ENCODE results near the gene ACVR1B.

DNA sequence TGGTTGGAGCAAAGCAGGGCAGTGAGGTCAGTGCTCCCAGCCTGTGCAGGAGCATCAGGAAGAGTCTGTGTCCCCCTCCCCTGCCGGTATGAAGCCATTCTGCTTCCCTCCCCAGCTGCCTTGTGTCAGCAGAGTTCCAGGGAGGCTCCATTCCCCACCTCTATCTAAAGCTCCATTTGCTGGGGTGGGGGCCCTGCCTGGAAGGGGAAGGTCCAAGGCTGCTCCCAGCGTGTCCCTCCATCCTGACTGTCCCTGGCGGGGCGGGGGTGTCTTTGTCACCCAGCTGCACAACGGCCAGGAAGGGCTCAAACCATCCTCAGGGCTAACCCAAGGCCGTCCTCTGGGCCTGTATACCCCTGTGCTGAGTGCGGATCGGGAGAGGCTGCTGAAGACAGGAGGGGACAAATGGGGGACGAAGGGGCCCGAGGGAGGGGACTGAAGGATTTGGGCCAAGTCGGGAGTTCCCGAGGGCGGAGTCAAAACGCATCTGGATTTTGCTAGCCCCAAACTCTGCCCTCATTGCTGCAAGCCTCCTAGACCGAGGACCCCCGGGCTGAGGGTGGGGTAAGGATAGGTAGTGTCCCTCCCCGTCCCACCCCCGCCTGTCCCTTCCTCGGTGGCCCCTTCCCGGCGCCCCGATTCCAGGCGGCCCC is 44.9 kb upstream of the ACVR1B start:
- TF ChIP-seq, protein P1, sequence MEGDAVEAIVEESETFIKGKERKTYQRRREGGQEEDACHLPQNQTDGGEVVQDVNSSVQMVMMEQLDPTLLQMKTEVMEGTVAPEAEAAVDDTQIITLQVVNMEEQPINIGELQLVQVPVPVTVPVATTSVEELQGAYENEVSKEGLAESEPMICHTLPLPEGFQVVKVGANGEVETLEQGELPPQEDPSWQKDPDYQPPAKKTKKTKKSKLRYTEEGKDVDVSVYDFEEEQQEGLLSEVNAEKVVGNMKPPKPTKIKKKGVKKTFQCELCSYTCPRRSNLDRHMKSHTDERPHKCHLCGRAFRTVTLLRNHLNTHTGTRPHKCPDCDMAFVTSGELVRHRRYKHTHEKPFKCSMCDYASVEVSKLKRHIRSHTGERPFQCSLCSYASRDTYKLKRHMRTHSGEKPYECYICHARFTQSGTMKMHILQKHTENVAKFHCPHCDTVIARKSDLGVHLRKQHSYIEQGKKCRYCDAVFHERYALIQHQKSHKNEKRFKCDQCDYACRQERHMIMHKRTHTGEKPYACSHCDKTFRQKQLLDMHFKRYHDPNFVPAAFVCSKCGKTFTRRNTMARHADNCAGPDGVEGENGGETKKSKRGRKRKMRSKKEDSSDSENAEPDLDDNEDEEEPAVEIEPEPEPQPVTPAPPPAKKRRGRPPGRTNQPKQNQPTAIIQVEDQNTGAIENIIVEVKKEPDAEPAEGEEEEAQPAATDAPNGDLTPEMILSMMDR (IDR thresholded peaks at IDR 0.05) = no peak
- no peak for TF ChIP-seq EZH2phosphoT487 (IDR thresholded peaks at IDR 0.05)
- TF ChIP-seq EZH2 (IDR thresholded peaks at IDR 0.05) = no peak
